ENCODE measurements around the gene AKR1C8.
"Not testable (repeated sequence)": the region's sequence is repeated elsewhere in the genome, so short reads cannot be mapped to it uniquely, and the experiment has no call there.

Gene AKR1C8

GRCh38 chr10:5211696-5212536, 27.0 kb upstream of the AKR1C8 start:
- TF ChIP-seq, protein P1, sequence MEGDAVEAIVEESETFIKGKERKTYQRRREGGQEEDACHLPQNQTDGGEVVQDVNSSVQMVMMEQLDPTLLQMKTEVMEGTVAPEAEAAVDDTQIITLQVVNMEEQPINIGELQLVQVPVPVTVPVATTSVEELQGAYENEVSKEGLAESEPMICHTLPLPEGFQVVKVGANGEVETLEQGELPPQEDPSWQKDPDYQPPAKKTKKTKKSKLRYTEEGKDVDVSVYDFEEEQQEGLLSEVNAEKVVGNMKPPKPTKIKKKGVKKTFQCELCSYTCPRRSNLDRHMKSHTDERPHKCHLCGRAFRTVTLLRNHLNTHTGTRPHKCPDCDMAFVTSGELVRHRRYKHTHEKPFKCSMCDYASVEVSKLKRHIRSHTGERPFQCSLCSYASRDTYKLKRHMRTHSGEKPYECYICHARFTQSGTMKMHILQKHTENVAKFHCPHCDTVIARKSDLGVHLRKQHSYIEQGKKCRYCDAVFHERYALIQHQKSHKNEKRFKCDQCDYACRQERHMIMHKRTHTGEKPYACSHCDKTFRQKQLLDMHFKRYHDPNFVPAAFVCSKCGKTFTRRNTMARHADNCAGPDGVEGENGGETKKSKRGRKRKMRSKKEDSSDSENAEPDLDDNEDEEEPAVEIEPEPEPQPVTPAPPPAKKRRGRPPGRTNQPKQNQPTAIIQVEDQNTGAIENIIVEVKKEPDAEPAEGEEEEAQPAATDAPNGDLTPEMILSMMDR (IDR thresholded peaks at IDR 0.05; ENCODE audit: low read depth, low read length): no peak
- H3K4me3 ChIP-seq (ENCODE audit: low read depth, low read length): no peak overlapping the region

DNA sequence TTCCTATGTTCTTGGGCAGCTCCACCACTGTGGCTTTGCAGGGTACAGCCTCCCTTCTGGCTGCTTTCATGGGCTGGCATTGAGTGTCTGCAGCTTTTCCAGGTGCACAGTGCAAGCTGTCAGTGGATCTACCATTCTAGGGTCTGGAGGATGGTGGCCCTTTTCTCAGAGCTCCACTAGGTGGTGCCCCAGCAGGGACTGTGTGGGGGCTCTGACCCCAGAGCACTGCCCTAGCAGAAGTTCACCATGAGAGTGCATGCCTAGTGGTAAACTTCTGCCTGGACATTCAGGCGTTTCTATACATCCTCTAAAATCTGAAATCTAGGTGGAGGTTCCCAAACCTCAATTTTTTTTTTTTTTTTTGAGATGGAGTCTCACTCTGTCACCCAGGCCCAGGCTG, 25.3 kb upstream of the AKR1C8 start:
- H3K4me3 ChIP-seq (ENCODE audit: low read depth, low read length): not testable (repeated sequence)

GRCh38 chr10:5209776-5210175, 24.8 kb upstream of the AKR1C8 start:
- H3K4me3 ChIP-seq (ENCODE audit: low read depth, low read length): not testable (repeated sequence)

GRCh38 chr10:5206799-5207198, 21.8 kb upstream of the AKR1C8 start:
- TF ChIP-seq, protein P1 (IDR thresholded peaks at IDR 0.05; ENCODE audit: low read depth, low read length): no peak
- H3K4me3 ChIP-seq (ENCODE audit: low read depth, low read length): no peak overlapping the region

GRCh38 chr10:5199398-5199797, 14.4 kb upstream of the AKR1C8 start:
- TF ChIP-seq, protein P1 (IDR thresholded peaks at IDR 0.05; ENCODE audit: low read depth, low read length): no peak

GRCh38 chr10:5198386-5198785, 13.4 kb upstream of the AKR1C8 start:
- TF ChIP-seq, protein P1 (IDR thresholded peaks at IDR 0.05; ENCODE audit: low read depth, low read length): no peak
- H3K4me3 ChIP-seq (ENCODE audit: low read depth, low read length): no peak overlapping the region

More at GRCh38 chr10:5199398-5199797, 14.4 kb upstream of the AKR1C8 start:
- H3K4me3 ChIP-seq (ENCODE audit: low read depth, low read length): no peak overlapping the region

- TF ChIP-seq, protein P1 (IDR thresholded peaks at IDR 0.05; ENCODE audit: low read depth, low read length): no peak
- no peak within 1 kb of the TSS for H3K4me3 ChIP-seq (ENCODE audit: low read depth, low read length)
These were observed 11.8 kb upstream of the AKR1C8 start, which contains the start of gene AKR1C4 for GRCh38 chr10:5196702-5197113. TSS of gene AKR1C4 (plus strand) at chr10:5196837. CDS start at chr10:5196868, 31 bp downstream.

DNA sequence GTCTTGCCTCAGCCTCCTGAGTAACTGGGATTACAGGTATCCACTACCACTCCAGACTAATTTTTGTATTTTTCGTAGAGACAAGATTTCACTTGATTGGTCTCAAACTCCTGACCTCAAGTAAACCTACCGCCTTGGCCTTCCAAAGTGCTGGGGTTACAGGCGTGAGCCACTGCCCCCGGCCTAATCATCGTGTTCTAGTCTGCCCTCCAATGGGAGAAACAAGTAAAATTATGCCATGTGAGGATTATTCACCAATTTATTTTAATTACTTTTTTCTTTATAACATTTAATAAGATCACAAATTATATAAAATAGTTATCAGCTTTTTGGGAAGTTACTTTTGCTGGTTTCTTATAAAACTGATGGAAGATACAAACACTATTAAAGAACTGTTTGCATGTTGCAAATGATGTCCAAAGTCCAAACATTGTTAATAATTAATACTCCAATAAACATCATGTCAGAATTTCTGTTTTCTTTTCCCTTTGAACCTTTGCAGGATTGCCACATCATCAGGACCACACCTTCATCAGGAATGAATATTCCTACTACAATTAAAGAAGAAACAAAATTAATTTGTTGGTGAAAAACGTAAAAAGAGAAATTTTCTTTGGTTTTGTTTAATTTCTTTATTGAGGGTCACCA, 10.9 kb upstream of the AKR1C8 start:
- TF ChIP-seq, protein P1 (IDR thresholded peaks at IDR 0.05; ENCODE audit: low read depth, low read length): no peak

More for the DNA sequence above, 10.9 kb upstream of the AKR1C8 start:
- H3K4me3 ChIP-seq (ENCODE audit: low read depth, low read length): no peak overlapping the region

Data from WI38 (cell line).